Neuronal stem cell (in vitro differentiated cells): ENCODE measurements around the gene TSPOAP1. TPM values are rescaled to one million over a fixed set of nuclear protein-coding genes. Genes with fewer than 3 reads are reported as not detected.

Experiments
- DNase-seq: peaks from one replicate; pipeline ENCODE4 v3.0.0-alpha.2; 2013; ENCODE audit warnings: low spot score
- H2AFZ ChIP-seq: one replicate; pipeline ENCODE4 v1.6.1; 2013; ENCODE audit warnings: mild to moderate bottlenecking, low read length, inconsistent platforms
- H2AK5ac ChIP-seq: 2 replicates; pipeline ENCODE4 v1.6.1; 2013; ENCODE audit warnings: low read depth, mild to moderate bottlenecking, inconsistent platforms, low read length, moderate library complexity, mixed read lengths
- H2BK120ac ChIP-seq: 2 replicates; pipeline ENCODE4 v1.6.1; 2013; ENCODE audit warnings: low read depth, mild to moderate bottlenecking, inconsistent platforms, low read length, moderate library complexity, mixed read lengths
- H2BK12ac ChIP-seq: one replicate; pipeline ENCODE4 v1.6.1; 2013; ENCODE audit warnings: low read length, inconsistent platforms
- H2BK15ac ChIP-seq: 2 replicates; pipeline ENCODE4 v1.6.1; 2013; ENCODE audit warnings: mild to moderate bottlenecking, low read length, inconsistent platforms, mixed read lengths
- H2BK5ac ChIP-seq: one replicate; pipeline ENCODE4 v1.6.1; 2013; ENCODE audit warnings: inconsistent platforms, mild to moderate bottlenecking, low read length, moderate library complexity
- H3K14ac ChIP-seq: one replicate; pipeline ENCODE4 v1.6.1; 2013; ENCODE audit warnings: low read length, inconsistent platforms
- H3K18ac ChIP-seq: 2 replicates; pipeline ENCODE4 v1.6.1; 2013; ENCODE audit warnings: low read length, inconsistent platforms
- H3K23ac ChIP-seq: 2 replicates; pipeline ENCODE4 v1.6.1; 2013; ENCODE audit warnings: low read depth, mild to moderate bottlenecking, mixed read lengths, low read length, inconsistent platforms; ENCODE audit not compliant: poor library complexity
- H3K27ac ChIP-seq: replicated peaks from 3 replicates; pipeline ENCODE4 v1.5.1; 2013; ENCODE audit warnings: low read length, inconsistent platforms
- H3K27me3 ChIP-seq, 3 experiments: 2 replicates each; pipeline ENCODE4 v1.6.1; 2013; ENCODE audit warnings: low read length in 3 of 3, mild to moderate bottlenecking in 2 of 3, inconsistent platforms in 1 of 3, low read depth in 1 of 3, mixed read lengths in 1 of 3, moderate library complexity in 1 of 3; ENCODE audit not compliant: control insufficient read depth in 3 of 3, insufficient read depth in 3 of 3
- H3K36me3 ChIP-seq, 2 donors: replicated peaks in 1 of 2; 2 replicates each; pipeline ENCODE4 v1.6.1; 2013; ENCODE audit warnings: low read length in 2 of 2; ENCODE audit not compliant: control insufficient read depth in 2 of 2, insufficient read depth in 2 of 2
- H3K4ac ChIP-seq: 2 replicates; pipeline ENCODE4 v1.6.1; 2013; ENCODE audit warnings: inconsistent platforms, mild to moderate bottlenecking, low read length, moderate library complexity
- H3K4me1 ChIP-seq, 2 donors: 1 replicate in 1 of 2; 2 replicates in 1 of 2; pipeline ENCODE4 v1.6.1; 2013; ENCODE audit warnings: low read length in 2 of 2, low read depth in 1 of 2; ENCODE audit not compliant: control insufficient read depth in 2 of 2, insufficient read depth in 1 of 2
- H3K4me2 ChIP-seq: one replicate; pipeline ENCODE4 v1.6.1; 2013; ENCODE audit warnings: mild to moderate bottlenecking, low read length, inconsistent platforms; ENCODE audit not compliant: insufficient read depth, poor library complexity, severe bottlenecking
- H3K4me3 ChIP-seq, 2 donors: 2 replicates each; pipeline ENCODE4 v1.5.1; 2013; ENCODE audit warnings: low read length in 2 of 2, mild to moderate bottlenecking in 2 of 2, inconsistent platforms in 1 of 2, moderate library complexity in 1 of 2
- H3K79me1 ChIP-seq: one replicate; pipeline ENCODE4 v1.6.1; 2013; ENCODE audit warnings: low read depth, mild to moderate bottlenecking, inconsistent platforms, low read length, moderate library complexity
- H3K9ac ChIP-seq: one replicate; pipeline ENCODE4 v1.6.1; 2013; ENCODE audit warnings: mild to moderate bottlenecking, low read depth, low read length, inconsistent platforms; ENCODE audit not compliant: poor library complexity
- H3K9me3 ChIP-seq, 2 donors: replicated peaks in 1 of 2; 2 replicates each; pipeline versions ENCODE3 to v1.6.1; 2013; ENCODE audit warnings: low read length in 2 of 2, mild to moderate bottlenecking in 2 of 2, inconsistent platforms in 1 of 2, low read depth in 1 of 2, mixed read lengths in 1 of 2, moderate library complexity in 1 of 2; ENCODE audit not compliant: control insufficient read depth in 2 of 2, insufficient read depth in 1 of 2
- H4K8ac ChIP-seq: one replicate; pipeline ENCODE4 v1.6.1; 2013; ENCODE audit warnings: low read depth, mild to moderate bottlenecking, inconsistent platforms, low read length, moderate library complexity
- H4K91ac ChIP-seq: one replicate; pipeline ENCODE4 v1.6.1; 2013; ENCODE audit warnings: low read length, low read depth, mild to moderate bottlenecking, inconsistent platforms; ENCODE audit not compliant: poor library complexity
- WGBS, 2 donors: extraction: QIAGEN DNeasy Blood & Tissue Kit; methylation state at CpG; one replicate each; pipeline ENCODE4 v1.1.7; 2013; ENCODE audit warnings: missing lambda C conversion rate in 2 of 2, mixed read lengths in 1 of 2; ENCODE audit not compliant: insufficient read length in 2 of 2, insufficient replicate concordance in 1 of 2; ENCODE audit errors: extremely low coverage in 2 of 2; 5-methylcytosine and 5-hydroxymethylcytosine counted together
- polyA plus RNA-seq, 2 experiments: library from polyadenylated mRNA; stranded (reverse); fragments of 200-250 nt; gene quantifications; one replicate each; pipeline ENCODE4 v1.2.3, GENCODE V29; 2013

The TSPOAP1 gene
- 26.2 TPM for polyA plus RNA-seq (2013, experiment 1 of 2)
- 25.2 TPM for polyA plus RNA-seq (2013, experiment 2 of 2)

GRCh38 chr17:58328195-58329034, at the start of gene TSPOAP1:
TSS of gene TSPOAP1 (minus strand) at chr17:58328795. CDS start at chr17:58327920, 875 bp downstream.
- peaks cover 6% of the 10 kb centered on the region for H3K79me1 ChIP-seq
- peak within 1 kb of the TSS; percentile 72 for H3K14ac ChIP-seq
- peak within 1 kb of the TSS; percentile 94 for H3K18ac ChIP-seq
- peak within 1 kb of the TSS; percentile 72 for H3K4ac ChIP-seq
- peak within 1 kb of the TSS; percentile 75 for H3K4me2 ChIP-seq
- peak within 1 kb of the TSS; percentile 94 for H2BK5ac ChIP-seq
- H2AFZ ChIP-seq = peak within 1 kb of the TSS; percentile 86
- peak within 1 kb of the TSS; percentile 96 for H2BK12ac ChIP-seq
- no peak within 1 kb of the TSS for H4K8ac ChIP-seq
- peak within 1 kb of the TSS; percentile 41 to 74 for H3K4me3 ChIP-seq
- H3K9me3 ChIP-seq = no peaks in the 10 kb centered on the region
- H3K4me1 ChIP-seq = peaks cover 13 to 37% of the 10 kb centered on the region in 2 donors
- peak within 1 kb of the TSS; percentile 69 for H2BK15ac ChIP-seq
- peak within 1 kb of the TSS; percentile 30 for H3K23ac ChIP-seq
- WGBS, 2 donors = no CpG with 5 or more reads among the region's 23 CpGs
- H3K27ac ChIP-seq = peak within 1 kb of the TSS; percentile 50
- no peaks in the 10 kb centered on the region for H3K36me3 ChIP-seq
- H2AK5ac ChIP-seq = peak within 1 kb of the TSS; percentile 98
- peak within 1 kb of the TSS; percentile 81 for H4K91ac ChIP-seq
- H2BK120ac ChIP-seq = peak within 1 kb of the TSS; percentile 51
- peak within 1 kb of the TSS; percentile 81 for H3K9ac ChIP-seq
- H3K27me3 ChIP-seq = peaks cover 0 to 25% (median 0%) of the 10 kb centered on the region in 3 experiments
- DNase-seq = no peak

- Histone ChIP-seq H3K14ac (no peak overlapping the region), H3K4me1 (peaks cover 0 to 2% of the 10 kb centered on the region in 2 donors), H3K27ac (no peak overlapping the region), H2AFZ (no peak overlapping the region), H2BK5ac (no peak overlapping the region), H3K4me2 (no peak overlapping the region), H3K4me3 (no peak overlapping the region), H3K4ac (no peak overlapping the region), H2AK5ac (no peak overlapping the region), H3K36me3 (no peaks in the 10 kb centered on the region), H3K79me1 (no peaks in the 10 kb centered on the region), H4K8ac (no peak overlapping the region), H4K91ac (no peak overlapping the region), H3K18ac (no peak overlapping the region), H3K9me3 (no peaks in the 10 kb centered on the region), H2BK15ac (no peak overlapping the region), H3K23ac (no peak overlapping the region), H3K9ac (no peak overlapping the region), H2BK12ac (no peak overlapping the region), H3K27me3 (no peaks in the 10 kb centered on the region), H2BK120ac (no peak overlapping the region)
- no peak for DNase-seq
- no CpG with 5 or more reads among the region's 5 CpGs for WGBS, 2 donors
Measured at GRCh38 chr17:58377661-58378060, 49.1 kb upstream of the TSPOAP1 start.

- no peak for DNase-seq
- H3K36me3 ChIP-seq = no peaks in the 10 kb centered on the region
- WGBS, 2 donors = no CpG with 5 or more reads among the region's 3 CpGs
- H4K91ac ChIP-seq = no peak overlapping the region
- no peaks in the 10 kb centered on the region for H3K9me3 ChIP-seq
- H3K27me3 ChIP-seq = no peaks in the 10 kb centered on the region
- no peak overlapping the region for H3K4me3 ChIP-seq
- H2BK120ac ChIP-seq = no peak overlapping the region
- no peak overlapping the region for H2BK12ac ChIP-seq
- no peak overlapping the region for H3K18ac ChIP-seq
- H2BK5ac ChIP-seq = no peak overlapping the region
- H4K8ac ChIP-seq = no peak overlapping the region
- H3K4ac ChIP-seq = no peak overlapping the region
- H3K27ac ChIP-seq = no peak overlapping the region
- H2AFZ ChIP-seq = no peak overlapping the region
- peaks cover 0 to 6% of the 10 kb centered on the region in 2 donors for H3K4me1 ChIP-seq
- H3K23ac ChIP-seq = no peak overlapping the region
- no peak overlapping the region for H3K9ac ChIP-seq
- H3K4me2 ChIP-seq = no peak overlapping the region
- H3K14ac ChIP-seq = no peak overlapping the region
- no peaks in the 10 kb centered on the region for H3K79me1 ChIP-seq
- H2AK5ac ChIP-seq = no peak overlapping the region
- no peak overlapping the region for H2BK15ac ChIP-seq
Measured at GRCh38 chr17:58377093-58377601, 48.6 kb upstream of the TSPOAP1 start.

DNA sequence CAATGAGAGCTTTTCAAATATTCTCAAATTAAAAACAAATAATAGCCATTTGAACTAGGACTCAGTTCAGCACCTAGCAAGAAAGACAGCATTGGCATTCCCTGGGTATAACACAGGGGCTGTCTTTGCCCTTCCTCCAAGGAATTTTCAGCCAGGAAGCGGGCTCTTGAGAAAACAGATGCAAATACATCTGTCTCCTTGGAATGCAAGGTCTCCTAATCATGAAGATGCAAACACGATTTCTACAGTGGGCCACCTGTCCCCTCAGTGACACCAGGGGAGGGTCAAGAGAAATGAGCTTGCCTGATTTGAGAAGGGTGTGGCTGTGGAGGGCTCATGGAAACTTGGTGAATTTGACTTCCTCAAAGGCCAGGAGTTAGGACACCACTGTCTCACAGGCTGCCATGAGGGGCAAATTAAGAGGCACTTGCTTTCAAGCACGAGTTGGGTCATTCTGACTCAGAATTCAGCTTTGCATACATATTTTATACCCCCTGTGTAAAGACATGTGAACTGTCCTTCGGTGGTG, 47.9 kb upstream of the TSPOAP1 start:
- no peaks in the 10 kb centered on the region for H3K79me1 ChIP-seq
- H2BK12ac ChIP-seq = no peak overlapping the region
- H2BK120ac ChIP-seq = no peak overlapping the region
- no peaks in the 10 kb centered on the region for H3K36me3 ChIP-seq
- no CpG with 5 or more reads among the region's 4 CpGs for WGBS, 2 donors
- H3K9me3 ChIP-seq = no peaks in the 10 kb centered on the region
- H3K23ac ChIP-seq = no peak overlapping the region
- H3K27me3 ChIP-seq = no peaks in the 10 kb centered on the region
- H3K27ac ChIP-seq = no peak overlapping the region
- no peak overlapping the region for H3K4me2 ChIP-seq
- H2AFZ ChIP-seq = no peak overlapping the region
- H3K4ac ChIP-seq = no peak overlapping the region
- H3K4me3 ChIP-seq = no peak overlapping the region
- no peak overlapping the region for H2BK15ac ChIP-seq
- no peak for DNase-seq
- H3K14ac ChIP-seq = no peak overlapping the region
- H3K4me1 ChIP-seq = peaks cover 0 to 6% of the 10 kb centered on the region in 2 donors
- no peak overlapping the region for H4K8ac ChIP-seq
- H4K91ac ChIP-seq = no peak overlapping the region
- H2BK5ac ChIP-seq = no peak overlapping the region
- no peak overlapping the region for H3K18ac ChIP-seq
- no peak overlapping the region for H2AK5ac ChIP-seq
- H3K9ac ChIP-seq = no peak overlapping the region
